ENCODE measurements around the gene SNU13. TPM values are rescaled to one million over a fixed set of nuclear protein-coding genes. Genes with fewer than 3 reads are reported as not detected.

The SNU13 gene
- total RNA-seq (2022; extraction: Qiagen RNA extraction): 105 to 205 TPM (median 180 TPM) in 5 replicates

DNA sequence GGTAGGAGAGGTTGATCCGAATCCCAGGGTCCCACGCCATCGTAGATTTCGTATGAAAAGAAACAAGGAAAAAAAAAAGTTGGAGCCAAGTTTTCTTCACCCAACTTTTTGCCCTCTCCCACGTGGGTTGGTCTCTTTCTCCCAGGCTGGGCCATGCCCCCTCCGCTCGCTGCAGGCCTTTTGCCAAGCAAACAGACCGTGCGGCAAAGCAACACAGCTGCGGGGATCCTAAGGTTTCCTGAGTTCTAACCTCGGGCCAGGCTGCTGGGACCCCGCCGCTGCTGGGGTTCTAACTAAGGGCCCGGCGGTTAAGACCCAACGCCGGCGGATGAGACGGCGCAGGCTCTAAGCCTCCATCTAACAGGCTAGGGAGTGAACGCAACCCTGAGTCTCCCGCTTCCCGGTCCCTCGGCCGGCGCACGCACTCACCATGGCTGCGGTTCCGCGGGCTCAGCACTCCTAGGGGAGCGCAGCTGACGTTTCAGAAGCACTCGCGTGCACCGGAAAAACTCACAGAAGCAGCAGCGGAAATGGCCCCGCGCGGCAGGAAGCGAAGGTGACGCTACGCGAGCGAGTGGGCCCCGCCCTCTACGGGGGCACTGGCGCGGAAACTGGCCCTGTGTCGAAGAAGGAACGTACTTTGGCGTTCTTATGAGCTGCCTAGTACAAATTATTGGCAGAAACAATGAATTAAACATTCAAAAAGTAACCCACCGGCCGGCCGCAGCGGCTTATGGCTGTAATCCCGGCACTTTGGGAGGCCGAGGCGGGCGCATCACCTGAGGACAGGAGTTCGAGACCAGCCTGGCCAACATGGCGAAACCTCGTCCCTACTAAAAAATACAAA is at the start of gene SNU13:
TSS of gene SNU13 (minus strand) at position 503 of the 847 bp plus-strand sequence. CDS start at position 432, 71 bp downstream.

DNA sequence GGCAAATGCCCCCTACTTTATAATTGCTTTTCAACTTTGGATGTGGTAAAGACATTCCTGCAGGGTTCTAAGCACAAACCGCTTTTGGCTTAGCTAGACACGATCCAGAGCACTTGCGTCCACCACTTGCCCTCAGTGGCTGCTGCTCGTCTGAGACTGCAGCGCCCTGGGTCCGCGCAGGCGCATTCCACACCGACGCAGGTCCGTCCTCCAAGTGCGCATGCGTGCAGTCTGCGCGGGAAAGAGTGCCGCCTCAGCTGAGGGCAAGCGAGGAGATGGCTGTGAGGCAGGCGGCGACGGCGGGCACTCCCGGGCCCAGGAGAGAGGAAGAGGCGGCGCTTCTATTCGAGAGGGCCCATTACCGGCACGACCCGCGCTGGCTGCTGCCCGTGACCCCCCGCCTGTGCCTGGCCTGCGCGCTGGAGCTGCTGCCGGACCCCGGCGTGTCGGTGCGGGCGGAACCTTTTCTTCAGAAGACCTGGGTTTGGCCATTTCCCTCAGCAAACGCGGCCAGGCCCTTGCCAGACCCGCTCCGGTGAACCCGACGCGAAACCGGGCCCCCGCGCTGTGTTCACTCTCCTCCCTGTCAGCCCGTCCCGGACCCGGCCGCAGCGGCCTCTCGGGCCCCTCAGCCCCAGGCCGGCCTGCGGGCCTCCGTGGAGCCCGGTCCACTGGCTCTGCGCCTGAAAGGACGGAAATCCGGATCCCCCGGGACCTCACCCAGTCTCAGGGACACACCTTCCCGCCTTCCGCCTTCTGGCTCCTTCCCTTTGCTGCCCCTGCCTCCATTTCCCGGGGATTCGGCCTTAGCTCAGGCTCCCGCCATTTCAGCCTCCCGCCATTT is 10.8 kb upstream of the SNU13 start, which contains the start of gene MEI1:
TSS of gene MEI1 (plus strand) at position 240 of the 844 bp plus-strand sequence. CDS start at position 276, 36 bp downstream.

Other genes starting within 250 kb of the SNU13 start
- 20.4 to 25.4 TPM (median 22.3 TPM) in 5 replicates for gene TOB2, start 242.1 kb downstream of the SNU13 start, total RNA-seq (2022; extraction: Qiagen RNA extraction)
- gene PHF5A, start 220.2 kb downstream of the SNU13 start, total RNA-seq (2022; extraction: Qiagen RNA extraction): 63.1 to 79.2 TPM (median 66.3 TPM) in 5 replicates
- gene ACO2, start 219.8 kb downstream of the SNU13 start, total RNA-seq (2022; extraction: Qiagen RNA extraction): 44.9 to 48.9 TPM (median 47.6 TPM) in 5 replicates
- 28.3 to 50.2 TPM (median 43.9 TPM) in 5 replicates for gene POLR3H, start 144.4 kb downstream of the SNU13 start, total RNA-seq (2022; extraction: Qiagen RNA extraction)
- 1.9 to 3.4 TPM (median 2.6 TPM) in 5 replicates for gene CSDC2, start 127.9 kb downstream of the SNU13 start, total RNA-seq (2022; extraction: Qiagen RNA extraction)
- 24.3 to 31.9 TPM (median 31.2 TPM) in 5 replicates for gene PMM1, start 99.0 kb downstream of the SNU13 start, total RNA-seq (2022; extraction: Qiagen RNA extraction)
- gene DESI1, start 67.8 kb downstream of the SNU13 start, total RNA-seq (2022; extraction: Qiagen RNA extraction): 14.9 to 16.6 TPM (median 16.2 TPM) in 5 replicates
- 287 to 354 TPM (median 296 TPM) in 5 replicates for gene XRCC6, start 67.6 kb downstream of the SNU13 start, total RNA-seq (2022; extraction: Qiagen RNA extraction)
- gene MEI1, start 10.6 kb upstream of the SNU13 start, total RNA-seq (2022; extraction: Qiagen RNA extraction): 0.17 TPM in 1 of 5 replicates, not detected in the others
- gene CCDC134, start 111.8 kb upstream of the SNU13 start, total RNA-seq (2022; extraction: Qiagen RNA extraction): 3.4 to 4.6 TPM (median 3.6 TPM) in 5 replicates
- gene SREBF2, start 144.2 kb upstream of the SNU13 start, total RNA-seq (2022; extraction: Qiagen RNA extraction): 22.1 to 33.4 TPM (median 29.8 TPM) in 5 replicates
- gene SHISA8, start 226.2 kb upstream of the SNU13 start, total RNA-seq (2022; extraction: Qiagen RNA extraction): 0.16 to 0.33 TPM (median 0.18 TPM) in 4 of 5 replicates, not detected in the other
- 0.14 to 0.23 TPM (median 0.17 TPM) in 5 replicates for gene TNFRSF13C, start 237.9 kb upstream of the SNU13 start, total RNA-seq (2022; extraction: Qiagen RNA extraction)